MM.1S (cell line): ENCODE results near the gene B4GALT5.

Experiments
- DNase-seq: peaks from one replicate; pipeline ENCODE4 v3.0.0-alpha.2; 2015
- H2AFZ ChIP-seq: fragments of 300-600 bp; sonication (generic); 2 replicates; pipeline ENCODE4 v1.6.0; 2016; ENCODE audit warnings: antibody characterized with exemption, low read length
- H3F3A ChIP-seq: fragments of 300-600 bp; sonication (generic); 2 replicates; pipeline ENCODE4 v1.6.1; 2016; ENCODE audit warnings: mild to moderate bottlenecking, antibody characterized with exemption, low read length, moderate library complexity, mixed read lengths; ENCODE audit not compliant: insufficient read depth
- H3K27ac ChIP-seq: fragments of 300-600 bp; sonication (generic); 2 replicates; pipeline ENCODE4 v1.5.1; 2016; ENCODE audit warnings: mild to moderate bottlenecking, low read length
- H3K27me3 ChIP-seq: fragments of 300-600 bp; sonication (generic); replicated peaks from 2 replicates; pipeline ENCODE4 v1.6.0; 2016; ENCODE audit warnings: low read length; ENCODE audit not compliant: insufficient read depth
- H3K36me3 ChIP-seq: fragments of 300-600 bp; sonication (generic); replicated peaks from 2 replicates; pipeline ENCODE4 v1.6.1; 2016; ENCODE audit warnings: mild to moderate bottlenecking, low read length, mixed read lengths; ENCODE audit not compliant: insufficient read depth
- H3K4me1 ChIP-seq: fragments of 300-600 bp; sonication (generic); 2 replicates; pipeline ENCODE4 v1.6.1; 2016; ENCODE audit warnings: low read length, mixed read lengths
- H3K4me2 ChIP-seq: fragments of 300-600 bp; sonication (generic); 2 replicates; pipeline ENCODE4 v1.6.0; 2016; ENCODE audit warnings: low read depth, low read length
- H3K4me3 ChIP-seq: fragments of 300-600 bp; sonication (generic); 2 replicates; pipeline ENCODE4 v1.5.1; 2016; ENCODE audit warnings: low read length, mixed read lengths
- H3K79me2 ChIP-seq: fragments of 300-600 bp; sonication (generic); 2 replicates; pipeline ENCODE4 v1.6.1; 2016; ENCODE audit warnings: mixed run types, low read length, mixed read lengths
- H3K9ac ChIP-seq: fragments of 300-600 bp; sonication (generic); 2 replicates; pipeline ENCODE4 v1.6.1; 2016; ENCODE audit warnings: low read length, mixed read lengths
- H3K9me2 ChIP-seq: fragments of 300-600 bp; sonication (generic); replicated peaks from 2 replicates; pipeline ENCODE4 v1.6.1; 2016; ENCODE audit warnings: mild to moderate bottlenecking, low read length, mixed read lengths; ENCODE audit not compliant: insufficient read depth
- H3K9me3 ChIP-seq: fragments of 300-600 bp; sonication (generic); replicated peaks from 2 replicates; pipeline ENCODE4 v1.6.1; 2016; ENCODE audit warnings: mild to moderate bottlenecking, low read length, mixed read lengths; ENCODE audit not compliant: insufficient read depth
- H4K20me1 ChIP-seq: fragments of 300-600 bp; sonication (generic); 2 replicates; pipeline ENCODE4 v1.6.1; 2016; ENCODE audit warnings: mild to moderate bottlenecking, low read length, moderate library complexity, mixed read lengths; ENCODE audit not compliant: insufficient read depth
- EZH2 ChIP-seq: fragments of 300-600 bp; sonication (generic); optimal IDR thresholded peaks from 2 replicates; pipeline ENCODE3; 2017; ENCODE audit warnings: low read depth, mild to moderate bottlenecking, antibody characterized with exemption, low read length, mixed read lengths
- EZH2phosphoT487 ChIP-seq: fragments of 300-600 bp; sonication (generic); IDR thresholded peaks from 2 replicates; pipeline ENCODE4 v1.6.1; 2018; ENCODE audit warnings: antibody characterized with exemption, low read length
- TF ChIP-seq, protein P1 (sequence below): fragments of 300-600 bp; sonication (generic); IDR thresholded peaks from 2 replicates; pipeline ENCODE4 v1.5.1; 2016; ENCODE audit warnings: antibody characterized with exemption, low read length, mixed read lengths

B4GALT5 gene

DNA sequence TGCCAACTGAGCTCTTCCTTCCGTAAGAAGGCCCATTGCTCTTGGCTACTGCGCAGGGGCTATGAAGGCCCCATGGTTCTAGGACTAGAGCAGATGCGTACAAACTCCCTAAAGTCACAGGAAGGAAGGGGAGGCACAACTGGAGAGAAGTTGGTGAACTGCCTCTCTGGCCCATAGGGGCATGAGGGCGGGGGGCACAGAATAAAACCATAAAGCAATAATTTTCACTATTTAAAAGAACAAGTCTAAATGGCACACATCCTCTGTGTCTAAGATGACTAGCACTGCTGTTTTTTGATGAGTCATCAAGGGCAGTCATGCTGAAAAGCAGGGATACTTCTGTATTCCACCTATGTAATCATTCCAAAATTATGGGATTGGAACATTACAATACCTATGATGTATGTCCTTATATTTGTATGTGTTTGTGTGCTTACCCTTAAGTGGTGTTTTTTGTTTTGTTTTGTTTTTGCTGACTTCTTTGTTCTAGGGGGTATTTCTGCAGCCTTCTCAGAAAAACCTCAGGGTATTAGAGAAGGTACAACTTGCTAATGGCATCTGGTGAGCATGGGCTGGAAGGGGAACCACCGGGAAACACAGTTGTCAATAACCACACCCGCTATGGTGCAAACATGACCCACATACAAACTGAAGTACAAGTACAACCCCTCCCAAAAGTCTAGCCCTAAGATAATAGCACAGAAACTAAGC, 36.9 kb downstream of the B4GALT5 start:
- DNase-seq = peak; percentile 81
- Histone ChIP-seq H3K4me1 (peaks cover 62% of the 10 kb centered on the region), H4K20me1 (no peaks in the 10 kb centered on the region), H2AFZ (no peak overlapping the region), H3K4me2 (peak overlapping the region; percentile 69), H3K9me2 (no peaks in the 10 kb centered on the region), H3K4me3 (peak overlapping the region; percentile 8; the same call in 1 of the 2 replicates), H3K27ac (peak overlapping the region; percentile 66), H3K79me2 (peaks cover 82% of the 10 kb centered on the region), H3K9me3 (no peaks in the 10 kb centered on the region), H3K36me3 (no peaks in the 10 kb centered on the region), H3F3A (peaks cover 33% of the 10 kb centered on the region), H3K9ac (no peak overlapping the region), H3K27me3 (no peaks in the 10 kb centered on the region)
- no peak for TF ChIP-seq EZH2phosphoT487
- TF ChIP-seq, protein P1, sequence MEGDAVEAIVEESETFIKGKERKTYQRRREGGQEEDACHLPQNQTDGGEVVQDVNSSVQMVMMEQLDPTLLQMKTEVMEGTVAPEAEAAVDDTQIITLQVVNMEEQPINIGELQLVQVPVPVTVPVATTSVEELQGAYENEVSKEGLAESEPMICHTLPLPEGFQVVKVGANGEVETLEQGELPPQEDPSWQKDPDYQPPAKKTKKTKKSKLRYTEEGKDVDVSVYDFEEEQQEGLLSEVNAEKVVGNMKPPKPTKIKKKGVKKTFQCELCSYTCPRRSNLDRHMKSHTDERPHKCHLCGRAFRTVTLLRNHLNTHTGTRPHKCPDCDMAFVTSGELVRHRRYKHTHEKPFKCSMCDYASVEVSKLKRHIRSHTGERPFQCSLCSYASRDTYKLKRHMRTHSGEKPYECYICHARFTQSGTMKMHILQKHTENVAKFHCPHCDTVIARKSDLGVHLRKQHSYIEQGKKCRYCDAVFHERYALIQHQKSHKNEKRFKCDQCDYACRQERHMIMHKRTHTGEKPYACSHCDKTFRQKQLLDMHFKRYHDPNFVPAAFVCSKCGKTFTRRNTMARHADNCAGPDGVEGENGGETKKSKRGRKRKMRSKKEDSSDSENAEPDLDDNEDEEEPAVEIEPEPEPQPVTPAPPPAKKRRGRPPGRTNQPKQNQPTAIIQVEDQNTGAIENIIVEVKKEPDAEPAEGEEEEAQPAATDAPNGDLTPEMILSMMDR = no peak

DNA sequence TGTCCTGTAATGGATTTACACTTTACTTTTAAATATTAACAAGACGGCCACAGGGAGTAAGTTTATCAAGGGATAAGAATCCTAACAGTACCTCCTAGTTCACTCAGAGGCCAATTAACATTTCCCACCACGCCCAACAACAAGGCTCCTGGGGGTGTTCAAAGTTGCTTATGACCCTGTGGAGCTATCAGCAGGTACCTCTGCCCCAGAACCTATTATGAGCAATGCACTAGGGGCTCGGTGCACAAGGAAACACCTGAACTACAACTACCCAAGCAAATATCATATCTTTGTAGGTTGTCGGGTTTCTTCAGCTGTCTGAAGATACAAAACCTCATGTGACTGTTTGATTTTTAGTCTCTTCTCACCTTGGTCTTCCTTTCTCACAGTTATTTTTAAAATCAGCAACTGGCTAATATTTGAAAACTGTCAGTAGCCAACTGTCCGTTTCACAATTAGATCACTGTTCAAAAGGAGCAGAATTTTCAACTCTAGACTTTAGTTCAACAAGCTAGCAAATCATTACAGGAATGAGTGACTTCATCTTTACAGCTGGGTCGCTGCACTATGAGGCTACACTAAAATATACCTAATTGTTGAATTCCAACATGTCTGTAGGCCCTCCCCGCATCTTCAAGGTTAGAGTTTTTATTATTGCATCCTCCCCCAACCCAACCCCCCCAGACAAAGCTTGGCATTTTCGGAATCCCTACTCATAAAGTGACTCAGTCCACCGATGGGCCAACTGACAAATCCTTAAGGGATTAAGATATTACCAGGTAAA, 38.1 kb downstream of the B4GALT5 start:
- H3K4me2 ChIP-seq = peak overlapping the region; percentile 69
- DNase-seq = peak; percentile 69
- no peaks in the 10 kb centered on the region for H3K27me3 ChIP-seq
- H3K9me2 ChIP-seq = no peaks in the 10 kb centered on the region
- H3K9ac ChIP-seq = peak overlapping the region; percentile 18; the same call in 1 of the 2 replicates
- no peak overlapping the region for H2AFZ ChIP-seq
- peaks cover 74% of the 10 kb centered on the region for H3K4me1 ChIP-seq
- H3K27ac ChIP-seq = peak overlapping the region; percentile 66; the same call in 1 of the 2 replicates
- peaks cover 37% of the 10 kb centered on the region for H3F3A ChIP-seq
- no peaks in the 10 kb centered on the region for H3K36me3 ChIP-seq
- H4K20me1 ChIP-seq = no peaks in the 10 kb centered on the region
- H3K9me3 ChIP-seq = no peaks in the 10 kb centered on the region
- H3K79me2 ChIP-seq = peaks cover 84% of the 10 kb centered on the region
- TF ChIP-seq, protein P1 = no peak
- TF ChIP-seq EZH2 (no peak), EZH2phosphoT487 (no peak)
- peak overlapping the region; percentile 8; the same call in 1 of the 2 replicates for H3K4me3 ChIP-seq

DNA sequence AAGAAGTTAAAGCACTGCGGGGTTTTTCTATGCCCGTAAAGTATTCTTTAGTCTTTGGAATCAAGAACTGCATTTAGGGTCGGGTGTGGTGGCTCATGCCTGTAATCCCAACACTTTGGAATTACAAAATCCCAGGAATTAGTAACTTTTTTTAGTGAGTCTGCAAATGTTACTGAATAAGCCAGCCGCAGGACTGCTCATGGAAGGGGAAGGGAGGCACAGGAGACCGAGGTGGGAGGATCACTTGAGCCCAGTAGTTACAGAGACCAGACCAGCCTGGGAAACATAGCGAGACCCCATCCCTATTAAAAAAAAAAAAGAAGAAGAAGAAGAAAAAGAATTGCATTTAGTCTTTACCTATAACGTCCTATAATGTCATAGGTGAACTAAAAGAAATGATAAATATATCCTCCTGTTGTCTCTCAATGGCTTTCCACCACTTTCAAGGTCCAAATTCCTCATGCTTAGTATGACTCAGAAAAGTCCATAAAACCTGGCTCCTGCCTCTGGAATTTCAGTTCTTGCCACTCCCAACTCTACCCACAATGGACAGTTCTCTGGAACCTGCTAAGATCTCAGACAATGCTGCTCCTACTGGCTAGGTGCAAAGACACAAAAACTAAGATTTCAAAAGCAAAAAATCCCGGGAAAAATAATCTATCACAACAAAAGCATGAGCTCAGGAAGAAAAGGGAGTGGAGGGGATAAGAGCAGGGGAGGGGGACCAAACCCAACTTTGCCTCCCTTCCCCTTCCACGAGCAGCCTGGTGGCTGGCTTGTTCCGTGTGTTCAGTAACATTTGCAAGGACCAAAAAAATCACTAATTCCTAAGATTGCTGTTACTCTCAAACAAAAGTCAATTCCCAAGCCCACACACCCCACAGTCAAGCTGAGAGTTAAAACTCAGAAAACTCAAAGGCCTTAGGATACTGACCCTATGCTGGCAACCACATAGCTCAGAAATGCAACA, 39.0 kb downstream of the B4GALT5 start:
- peaks cover 46% of the 10 kb centered on the region for H3F3A ChIP-seq
- H4K20me1 ChIP-seq = no peaks in the 10 kb centered on the region
- peak overlapping the region; percentile 18; the same call in 1 of the 2 replicates for H3K9ac ChIP-seq
- H3K27me3 ChIP-seq = no peaks in the 10 kb centered on the region
- H3K36me3 ChIP-seq = no peaks in the 10 kb centered on the region
- H3K4me3 ChIP-seq = peak overlapping the region; percentile 8; the same call in 1 of the 2 replicates
- H2AFZ ChIP-seq = no peak overlapping the region
- peak overlapping the region; percentile 69 for H3K4me2 ChIP-seq
- H3K9me2 ChIP-seq = no peaks in the 10 kb centered on the region
- H3K79me2 ChIP-seq = peaks cover 81% of the 10 kb centered on the region
- H3K4me1 ChIP-seq = peaks cover 76% of the 10 kb centered on the region
- TF ChIP-seq EZH2 (no peak), EZH2phosphoT487 (no peak)
- TF ChIP-seq, protein P1 = no peak
- peak overlapping the region; percentile 66; the same call in 1 of the 2 replicates for H3K27ac ChIP-seq
- DNase-seq = no peak
- H3K9me3 ChIP-seq = no peaks in the 10 kb centered on the region
